ENCODE data around the gene STMN3. TPM values are rescaled to one million over a fixed set of nuclear protein-coding genes. Genes with fewer than 3 reads are reported as not detected.
A peak's percentile ranks its signal among the peaks of the same experiment; 100 is the strongest.

STMN3 gene
- total RNA-seq, 1 donor from 2014 or later = 0.85 TPM

DNA sequence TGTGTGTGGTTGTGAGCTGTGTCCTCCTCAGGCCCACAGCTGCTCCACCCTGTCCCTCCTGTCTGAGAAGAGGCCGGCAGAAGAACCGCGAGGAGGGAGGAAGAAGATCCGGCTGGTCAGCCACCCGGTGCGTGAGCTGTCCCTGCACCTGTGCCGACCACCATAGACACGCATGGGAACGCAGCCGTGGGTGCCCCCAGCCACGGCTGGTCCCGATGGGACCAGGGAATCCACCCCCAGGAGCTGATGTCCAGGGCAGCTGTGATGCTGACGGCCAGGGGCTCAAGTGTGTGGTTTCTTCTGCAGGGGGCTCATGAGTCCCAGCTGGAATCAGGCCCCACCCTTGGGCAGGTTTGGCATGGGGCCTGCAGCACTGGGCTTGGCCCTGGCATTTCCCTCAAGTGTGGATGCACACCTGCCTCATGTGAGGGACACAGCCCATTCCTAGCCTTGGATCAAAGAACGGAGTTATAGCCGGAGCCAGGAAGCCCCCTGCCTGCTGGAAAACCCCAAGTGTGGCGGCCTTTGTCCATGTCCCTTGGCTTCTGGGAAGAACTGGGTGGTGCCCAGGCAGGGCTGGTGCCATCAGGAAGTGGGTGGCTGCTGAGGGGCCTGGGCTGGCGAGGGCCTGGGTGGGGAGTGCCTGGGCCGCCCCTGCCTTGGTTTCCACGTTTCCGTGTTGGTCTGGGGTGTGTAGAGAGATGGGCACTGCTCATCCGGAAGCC is 38.6 kb upstream of the STMN3 start:
- no peak for DNase-seq

DNA sequence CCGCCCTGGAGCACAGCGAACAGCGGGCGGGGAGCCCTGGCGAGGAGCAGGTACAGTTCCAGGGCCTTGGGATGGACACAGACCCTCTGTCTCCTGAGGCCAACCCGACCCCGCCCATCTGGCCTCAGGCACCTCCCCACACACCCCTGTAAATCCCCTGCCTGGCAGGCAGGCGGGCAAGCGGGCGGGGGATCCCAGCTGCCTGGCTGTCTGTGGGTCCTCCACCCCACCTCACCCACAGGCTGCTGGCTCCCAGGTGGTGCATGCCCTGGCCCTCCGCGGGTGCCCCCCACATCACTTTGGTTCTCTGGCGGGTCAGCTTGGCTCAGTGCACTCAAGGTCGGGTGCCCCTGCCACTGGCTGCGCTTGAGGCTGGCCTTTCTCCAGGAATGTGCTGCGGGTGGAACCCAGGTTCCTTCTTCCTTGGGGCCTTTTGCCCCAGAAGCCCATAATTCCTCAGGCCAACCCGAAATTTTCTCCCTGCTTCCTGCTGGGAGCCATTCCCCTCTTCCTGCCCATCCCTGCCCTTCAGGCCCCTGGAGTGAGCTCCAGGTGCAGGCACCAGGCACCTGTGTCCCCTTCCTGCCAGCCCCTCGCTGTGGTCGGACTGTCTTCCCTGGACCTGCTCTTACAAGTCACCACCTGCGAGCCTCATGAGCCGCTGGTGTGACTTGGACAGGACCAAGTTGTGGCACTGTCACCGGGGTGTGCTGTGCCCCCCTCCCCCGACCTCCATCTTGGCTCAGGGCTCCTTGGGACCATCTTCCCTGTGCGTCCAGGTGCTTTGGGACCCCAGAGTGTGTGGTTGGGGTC is 37.9 kb upstream of the STMN3 start:
- DNase-seq = no peak

DNA sequence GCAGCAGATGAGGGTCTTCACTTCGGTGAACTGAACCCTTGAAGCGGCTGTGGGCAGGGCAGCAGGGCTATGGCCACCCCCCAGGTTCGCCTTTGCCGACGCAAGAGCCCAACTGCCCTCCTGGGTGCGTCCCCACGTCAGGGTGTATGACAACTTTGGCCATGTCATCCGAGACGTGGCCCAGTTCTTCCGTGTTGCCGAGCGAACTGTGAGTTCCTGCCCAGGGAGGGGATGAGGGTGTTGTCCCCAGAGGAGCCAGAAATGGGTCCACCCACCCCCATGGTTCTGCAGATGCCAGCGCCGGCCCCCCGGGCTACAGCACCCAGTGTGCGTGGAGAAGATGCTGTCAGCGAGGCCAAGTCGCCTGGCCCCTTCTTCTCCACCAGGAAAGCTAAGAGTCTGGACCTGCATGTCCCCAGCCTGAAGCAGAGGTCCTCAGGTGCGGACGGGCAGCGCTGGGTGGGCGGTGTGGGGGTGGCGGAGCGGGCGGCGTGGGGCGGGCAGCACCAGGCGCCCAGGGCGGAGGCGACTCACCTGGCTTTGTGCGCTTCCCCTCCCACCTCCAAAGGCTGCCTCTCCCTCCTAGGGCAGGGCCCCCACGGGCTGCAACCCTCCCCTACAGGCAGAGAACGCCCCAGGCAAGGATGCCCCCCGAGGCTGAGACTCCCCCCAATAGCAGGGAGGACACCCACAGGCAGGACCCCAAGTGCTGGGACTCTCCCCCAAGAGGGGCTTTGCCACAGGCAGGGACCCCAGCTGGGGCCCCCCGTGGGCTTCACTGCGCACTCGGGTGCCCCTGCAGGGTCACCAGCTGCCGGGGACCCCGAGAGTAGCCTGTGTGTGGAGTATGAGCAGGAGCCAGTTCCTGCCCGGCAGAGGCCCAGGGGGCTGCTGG is 37.0 kb upstream of the STMN3 start:
- DNase-seq = no peak

DNA sequence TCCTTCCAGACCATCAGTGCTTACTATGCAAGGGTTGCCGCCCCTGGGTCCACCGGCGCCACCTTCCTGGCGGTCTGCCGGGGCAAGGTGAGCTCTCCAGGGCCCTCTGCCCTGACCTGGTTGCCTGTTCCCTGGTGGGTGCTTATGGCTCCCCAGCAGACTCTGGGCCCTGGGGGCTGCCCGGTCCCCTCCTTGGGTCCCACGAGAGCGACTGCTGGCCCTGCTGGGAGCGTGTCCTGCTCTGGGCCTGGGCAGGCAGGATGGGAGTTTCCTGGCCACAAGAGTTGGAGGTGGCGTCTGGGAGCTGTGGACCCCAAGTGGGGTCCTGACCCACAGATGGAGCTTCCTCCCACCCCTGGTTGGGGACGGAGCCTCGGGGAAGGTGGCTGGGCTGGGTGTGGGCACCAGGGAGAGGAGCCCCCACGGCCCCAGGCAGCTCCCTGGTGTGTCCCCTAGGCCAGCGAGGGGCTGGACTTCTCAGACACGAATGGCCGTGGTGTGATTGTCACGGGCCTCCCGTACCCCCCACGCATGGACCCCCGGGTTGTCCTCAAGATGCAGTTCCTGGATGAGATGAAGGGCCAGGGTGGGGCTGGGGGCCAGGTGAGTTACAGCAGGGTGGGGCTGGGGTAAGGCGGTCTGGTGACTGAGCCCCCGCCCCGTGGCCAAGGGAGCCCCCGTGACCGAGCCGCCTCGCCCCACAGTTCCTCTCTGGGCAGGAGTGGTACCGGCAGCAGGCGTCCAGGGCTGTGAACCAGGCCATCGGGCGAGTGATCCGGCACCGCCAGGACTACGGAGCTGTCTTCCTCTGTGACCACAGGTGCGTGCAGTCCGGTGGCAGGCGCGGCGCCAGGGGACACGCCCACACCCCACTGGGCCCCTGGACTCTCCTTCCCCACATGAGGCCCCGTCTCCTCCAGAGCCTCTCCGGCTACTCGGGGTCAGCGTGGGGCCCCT is 36.1 kb upstream of the STMN3 start:
- no peak for DNase-seq

DNA sequence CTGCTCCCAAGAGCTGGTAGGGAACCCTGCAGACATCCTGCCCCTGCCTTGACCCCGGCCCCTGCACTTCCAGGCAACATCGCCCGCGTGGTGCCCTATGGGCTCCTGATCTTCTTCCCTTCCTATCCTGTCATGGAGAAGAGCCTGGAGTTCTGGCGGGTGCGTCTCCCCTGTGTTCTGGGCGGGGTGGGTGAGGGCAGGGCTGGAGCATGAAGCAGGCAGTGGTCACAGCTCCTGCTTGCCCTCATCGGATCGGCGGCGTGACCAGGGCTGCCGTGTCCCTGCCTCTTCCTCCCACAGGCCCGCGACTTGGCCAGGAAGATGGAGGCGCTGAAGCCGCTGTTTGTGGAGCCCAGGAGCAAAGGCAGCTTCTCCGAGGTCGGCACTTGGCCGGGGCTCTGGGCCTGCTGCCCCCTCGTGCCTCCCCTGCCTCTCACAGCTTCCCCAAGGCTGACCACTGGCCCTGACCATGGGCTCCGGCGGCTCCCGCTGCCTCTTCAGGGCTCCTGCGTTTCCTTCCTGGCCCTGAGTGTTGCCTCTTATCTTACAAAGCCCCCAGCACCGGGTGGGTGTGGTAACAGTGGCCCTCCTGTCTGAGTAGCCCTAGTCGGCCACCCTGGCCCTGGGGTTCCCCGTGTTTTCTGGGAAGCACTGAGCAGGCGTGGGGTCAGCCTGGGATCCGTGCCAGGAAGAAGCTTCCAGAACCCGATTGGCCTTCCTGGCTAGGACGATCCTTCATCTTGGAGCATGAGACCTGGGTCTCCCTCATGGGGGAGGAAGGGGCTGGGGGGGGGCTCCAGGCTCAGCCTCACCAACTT is 35.2 kb upstream of the STMN3 start:
- no peak for DNase-seq

DNA sequence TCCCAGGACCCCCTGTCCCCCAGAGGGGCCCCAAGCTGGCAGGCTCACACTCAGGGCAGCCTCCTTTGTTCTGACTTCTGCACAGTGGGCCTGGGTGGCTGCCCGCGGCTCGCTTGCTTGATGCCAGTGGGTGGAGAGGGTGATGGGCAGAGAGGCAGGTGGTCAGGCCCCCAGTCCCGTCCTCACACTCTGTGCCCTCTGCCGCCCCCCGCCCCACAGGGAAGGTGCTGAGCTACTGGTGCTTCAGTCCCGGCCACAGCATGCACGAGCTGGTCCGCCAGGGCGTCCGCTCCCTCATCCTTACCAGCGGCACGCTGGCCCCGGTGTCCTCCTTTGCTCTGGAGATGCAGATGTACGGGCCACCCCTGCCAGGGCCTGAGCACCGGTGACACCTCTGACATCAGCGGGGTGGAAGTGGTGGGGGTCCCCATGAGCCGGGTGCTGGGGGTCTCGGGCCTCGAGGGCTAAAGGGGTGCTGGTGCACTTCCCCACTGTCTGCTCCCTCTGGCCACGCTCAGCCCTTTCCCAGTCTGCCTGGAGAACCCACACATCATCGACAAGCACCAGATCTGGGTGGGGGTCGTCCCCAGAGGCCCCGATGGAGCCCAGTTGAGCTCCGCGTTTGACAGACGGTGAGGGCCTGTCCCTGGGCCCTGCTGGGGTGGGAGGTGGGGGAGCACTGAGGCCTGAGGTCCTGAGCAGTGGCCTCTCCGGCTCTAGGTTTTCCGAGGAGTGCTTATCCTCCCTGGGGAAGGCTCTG is 34.4 kb upstream of the STMN3 start:
- DNase-seq = no peak

DNA sequence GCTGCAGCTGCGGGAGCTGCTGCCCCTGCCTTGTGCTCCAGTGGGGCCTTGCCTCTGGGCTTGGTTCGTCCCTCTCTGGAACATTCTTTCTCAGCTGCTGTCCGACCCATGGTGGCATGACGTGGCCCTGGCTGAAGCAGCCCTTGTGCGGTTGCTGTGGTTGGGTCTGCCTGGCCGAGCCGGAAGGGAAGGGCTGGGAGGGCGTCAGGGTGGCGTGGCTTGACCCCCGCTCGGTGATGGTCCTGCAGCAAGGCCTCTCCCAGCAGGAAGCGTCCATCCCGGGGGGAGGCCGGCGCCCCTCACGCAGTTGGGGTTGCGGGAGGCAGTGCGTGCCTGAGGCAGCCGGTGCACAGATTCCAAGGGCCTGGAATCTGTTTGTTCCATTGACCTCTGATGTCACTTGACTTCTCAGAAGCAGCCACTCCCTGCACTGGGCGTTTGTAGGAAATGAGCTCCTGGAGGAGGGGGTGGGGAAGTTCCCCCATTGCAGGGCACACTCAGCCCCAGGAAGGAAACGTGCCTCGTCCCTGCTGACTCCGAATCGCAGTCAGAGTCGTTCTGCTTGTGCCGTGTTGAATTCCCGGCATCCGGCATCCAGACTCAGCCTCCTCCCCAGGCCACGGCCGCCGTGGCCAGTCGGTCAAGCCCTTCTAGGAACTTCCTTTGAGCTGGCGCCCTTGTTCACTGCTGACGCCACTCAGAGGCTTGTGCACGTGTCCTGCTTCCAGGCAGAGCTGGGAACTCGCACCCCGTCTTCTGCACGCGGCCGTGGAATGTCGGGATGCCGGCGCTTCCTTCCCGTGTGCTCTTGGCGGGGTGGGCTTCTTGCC is 33.5 kb upstream of the STMN3 start:
- DNase-seq = peak; percentile 96

DNA sequence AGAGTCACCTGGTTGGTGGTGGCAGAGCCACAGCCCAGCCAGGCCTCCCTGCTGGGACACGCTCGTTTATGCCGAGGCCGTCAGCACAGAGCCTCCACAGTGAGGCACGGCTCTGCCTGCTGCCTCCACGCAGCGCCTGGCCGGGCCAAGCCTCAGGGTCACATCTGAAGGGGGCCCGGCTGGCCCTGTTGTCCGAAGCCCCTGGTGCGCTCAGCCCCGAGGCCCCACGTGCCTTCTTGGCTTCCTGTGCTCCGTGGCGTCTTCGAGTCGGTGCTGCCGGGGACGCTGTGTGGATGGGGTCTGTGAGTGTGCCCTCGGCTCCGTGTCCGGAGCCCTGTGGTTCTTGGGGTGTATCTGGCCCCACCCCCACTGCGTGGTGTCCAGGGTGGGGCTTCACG is 32.9 kb upstream of the STMN3 start:
- DNase-seq = no peak

DNA sequence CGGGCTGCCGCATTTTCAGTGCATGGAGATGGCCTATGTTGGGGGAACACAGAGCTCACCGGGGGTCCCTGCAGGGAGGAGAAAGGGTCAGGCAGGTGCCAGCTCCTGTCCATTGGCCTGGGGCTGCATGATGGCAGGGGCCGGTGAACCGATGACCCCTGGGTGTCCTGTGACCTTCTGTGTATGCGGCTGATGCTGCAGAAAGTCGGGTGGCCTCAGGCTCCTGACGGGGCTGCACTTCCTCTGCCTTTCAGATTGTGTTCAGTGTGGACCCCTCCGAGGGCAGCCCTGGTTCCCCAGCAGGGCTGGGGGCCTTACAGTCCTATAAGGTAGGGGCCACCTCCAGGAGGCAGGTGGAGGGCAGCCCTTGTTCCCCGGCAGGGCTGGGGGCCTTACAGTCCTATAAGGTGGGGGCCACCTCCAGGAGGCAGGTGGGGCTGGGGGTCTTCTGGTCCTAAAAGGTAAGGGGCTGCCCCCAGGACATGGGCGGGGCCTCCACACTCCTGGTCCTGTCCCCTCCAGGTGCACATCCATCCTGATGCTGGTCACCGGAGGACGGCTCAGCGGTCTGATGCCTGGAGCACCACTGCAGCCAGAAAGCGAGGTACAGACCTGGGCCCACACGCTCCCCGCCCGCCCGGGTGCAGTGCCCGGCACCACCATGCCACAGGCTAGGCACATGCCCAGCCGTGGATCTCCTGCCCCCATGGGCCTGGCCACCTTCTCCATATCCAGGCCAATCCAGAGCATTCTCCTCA is 32.2 kb upstream of the STMN3 start:
- DNase-seq = no peak

DNA sequence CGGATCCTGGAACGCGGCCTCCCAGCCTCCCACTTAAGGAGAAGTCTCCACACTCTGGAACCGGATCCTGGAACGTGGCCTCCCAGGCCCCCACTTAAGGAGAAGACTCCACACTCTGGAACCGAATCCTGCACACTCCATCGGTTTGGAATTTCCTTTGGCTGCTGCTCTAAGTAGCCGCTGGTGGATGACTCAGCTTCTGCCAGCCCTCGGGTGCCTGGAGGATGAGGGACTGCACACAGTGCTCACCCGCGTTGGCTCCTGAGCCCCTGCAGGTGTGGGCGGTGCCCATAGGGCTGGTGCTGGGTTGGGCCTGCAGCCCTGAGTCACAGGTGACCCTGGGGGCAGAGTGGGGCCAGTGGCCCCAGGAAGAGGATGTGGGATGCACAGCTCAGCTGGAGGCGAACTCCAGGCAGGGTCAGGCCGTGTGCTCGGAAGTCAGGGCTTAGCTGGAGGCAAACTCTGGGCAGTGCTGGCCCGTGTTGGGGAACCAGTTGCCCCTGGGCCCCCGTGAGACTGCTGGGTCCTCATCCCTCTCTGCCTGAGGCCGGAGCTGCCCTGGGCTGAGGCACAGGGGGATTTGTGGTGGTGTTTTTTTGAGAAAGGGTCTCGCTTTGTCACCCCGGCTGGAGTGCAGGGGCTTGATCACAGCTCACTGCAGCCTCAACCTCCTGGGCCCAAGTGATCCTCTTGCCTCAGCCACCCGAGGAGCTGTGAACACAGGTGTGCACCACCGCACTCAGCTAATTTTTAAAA is 29.3 kb upstream of the STMN3 start:
- peak; percentile 97 for DNase-seq

DNA sequence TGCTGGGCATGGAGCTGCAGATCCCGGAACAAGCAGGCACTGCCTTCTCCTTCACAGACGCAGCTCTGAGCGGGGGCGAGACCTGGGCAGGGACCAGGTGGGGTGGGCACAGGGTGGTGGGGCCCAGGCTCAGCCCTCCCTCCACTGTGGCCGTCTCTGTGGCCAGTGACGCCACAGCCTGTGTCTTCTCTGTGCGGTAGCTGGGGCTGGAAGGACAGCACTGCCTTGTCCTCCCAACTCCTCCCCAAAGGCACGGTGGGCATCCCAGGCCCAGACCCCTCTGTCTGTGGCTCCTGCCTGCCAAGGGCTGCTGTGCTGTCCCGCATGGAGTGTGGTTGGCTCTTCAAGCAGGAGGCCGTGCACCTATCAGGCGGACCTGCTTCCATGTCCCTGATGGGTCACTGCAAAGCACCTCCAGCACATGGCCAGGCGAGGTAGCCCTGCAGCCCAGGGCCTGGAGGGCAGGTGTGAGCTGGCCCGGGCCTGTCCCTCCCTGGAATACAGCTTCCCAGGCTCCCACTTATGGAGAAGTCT is 28.5 kb upstream of the STMN3 start:
- DNase-seq = no peak

DNA sequence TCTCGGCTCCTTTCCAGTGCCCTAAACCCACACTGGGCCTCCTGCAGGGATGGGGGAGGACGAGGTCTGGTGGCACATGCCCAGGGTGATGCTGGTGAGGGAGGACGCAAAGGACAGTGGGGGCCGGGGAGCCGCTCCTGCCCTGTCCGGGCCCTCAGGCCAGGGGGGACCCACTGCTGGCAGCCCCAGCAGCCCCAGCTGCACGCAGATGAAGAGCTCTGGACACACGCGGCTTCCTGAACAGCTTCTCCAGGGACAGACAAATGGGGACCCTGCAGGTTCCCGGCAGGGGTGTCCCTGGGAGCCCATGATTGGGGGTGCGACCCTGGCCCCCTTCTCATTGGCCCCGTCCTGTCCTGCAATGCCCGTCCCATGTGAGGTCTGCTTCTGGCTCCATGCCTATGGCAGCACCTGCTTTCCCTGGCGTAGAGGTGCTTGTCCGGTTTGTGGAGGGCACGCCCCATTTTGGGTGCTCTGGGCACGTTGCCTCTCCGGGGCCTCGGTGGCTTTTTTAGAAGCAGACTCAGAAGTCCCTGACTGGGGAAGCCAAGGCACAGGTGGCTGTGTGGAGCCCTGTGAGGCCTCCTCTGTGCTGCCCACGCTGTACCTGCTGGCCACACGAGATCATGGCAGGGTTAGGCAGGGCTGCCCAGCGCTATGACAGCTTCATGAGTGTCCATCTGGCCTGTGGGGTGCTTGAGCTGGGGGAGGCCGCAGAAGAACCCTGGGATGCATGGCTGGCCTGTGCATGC is 27.8 kb upstream of the STMN3 start:
- DNase-seq = no peak

DNA sequence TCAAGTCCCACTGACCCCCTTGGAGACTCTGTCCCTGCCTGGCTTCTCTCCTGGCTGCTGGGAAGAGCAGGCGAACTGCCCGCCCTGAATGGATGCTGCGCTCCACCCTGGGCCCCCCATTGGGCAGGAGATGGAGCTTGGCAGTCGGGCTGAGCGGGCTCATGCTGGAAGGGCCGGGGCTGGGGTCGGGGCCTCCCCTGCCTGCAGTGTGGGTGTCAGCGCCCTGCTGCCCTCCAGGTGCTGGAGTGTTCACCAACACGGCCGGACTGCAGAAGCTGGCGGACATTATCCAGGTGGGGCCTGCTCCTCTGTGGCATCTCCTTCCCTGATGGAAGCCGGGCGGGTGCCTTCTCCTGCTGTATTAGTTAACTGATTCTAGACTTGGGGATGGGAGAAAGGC is 27.2 kb upstream of the STMN3 start:
- DNase-seq = no peak

DNA sequence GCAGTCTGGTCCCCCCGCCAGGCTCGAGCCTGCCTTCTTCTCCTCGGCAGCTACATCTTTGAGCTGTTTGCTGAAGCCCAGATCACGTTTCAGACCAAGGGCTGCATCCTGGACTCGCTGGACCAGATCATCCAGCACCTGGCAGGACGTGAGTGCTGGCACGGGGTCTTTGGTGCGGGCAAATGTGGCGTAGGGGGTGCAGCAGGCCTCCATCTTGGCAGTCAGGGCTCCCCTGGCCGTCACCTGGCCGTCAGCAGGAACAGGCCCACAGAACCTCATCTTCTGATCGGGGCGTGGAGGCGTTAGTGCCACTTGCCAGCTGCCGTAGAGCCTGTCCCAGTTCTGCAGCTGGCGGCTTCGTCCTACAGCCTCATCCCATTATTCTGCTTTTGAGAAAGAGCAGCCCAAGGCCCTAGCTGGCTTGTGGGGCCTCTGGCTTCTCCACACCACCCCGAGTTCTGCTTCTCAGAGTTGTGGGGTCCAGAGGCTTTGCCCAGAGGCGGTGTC is 26.6 kb upstream of the STMN3 start:
- DNase-seq = no peak

DNA sequence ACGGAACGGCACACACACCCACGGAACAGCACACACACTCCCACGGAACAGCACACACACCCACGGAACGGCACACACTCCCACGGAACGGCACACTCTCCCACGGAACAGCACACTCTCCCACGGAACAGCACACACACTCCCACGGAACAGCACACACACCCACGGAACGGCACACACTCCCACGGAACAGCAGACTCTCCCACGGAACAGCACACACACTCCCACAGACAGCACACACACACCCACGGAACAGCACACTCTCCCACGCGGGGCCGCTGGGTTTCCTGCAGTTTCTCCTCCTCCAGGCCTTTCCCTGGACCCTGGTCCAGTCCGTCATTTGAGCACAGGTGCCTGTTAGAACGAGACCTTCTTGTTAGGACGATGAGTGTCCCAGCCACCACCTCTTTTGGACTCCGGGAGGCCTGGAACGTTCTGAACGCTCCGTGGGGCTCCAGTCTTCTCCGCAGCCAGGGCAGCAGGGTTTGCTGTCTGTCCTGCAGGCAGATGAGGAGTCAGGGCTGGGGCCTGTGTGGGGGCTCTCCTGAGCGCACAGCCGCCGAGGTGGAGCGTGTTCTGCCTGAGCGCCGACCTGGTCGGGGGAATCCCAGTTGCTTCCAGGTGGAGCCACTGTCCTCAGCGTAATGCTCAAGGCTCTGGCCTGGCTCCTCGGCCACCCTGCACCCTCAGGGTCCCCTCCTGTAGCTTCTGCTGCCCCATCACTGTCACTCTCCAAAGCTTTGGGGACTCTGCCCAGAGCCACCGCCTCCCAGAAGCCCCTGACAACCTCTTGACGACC is 25.6 kb upstream of the STMN3 start:
- no peak for DNase-seq

DNA sequence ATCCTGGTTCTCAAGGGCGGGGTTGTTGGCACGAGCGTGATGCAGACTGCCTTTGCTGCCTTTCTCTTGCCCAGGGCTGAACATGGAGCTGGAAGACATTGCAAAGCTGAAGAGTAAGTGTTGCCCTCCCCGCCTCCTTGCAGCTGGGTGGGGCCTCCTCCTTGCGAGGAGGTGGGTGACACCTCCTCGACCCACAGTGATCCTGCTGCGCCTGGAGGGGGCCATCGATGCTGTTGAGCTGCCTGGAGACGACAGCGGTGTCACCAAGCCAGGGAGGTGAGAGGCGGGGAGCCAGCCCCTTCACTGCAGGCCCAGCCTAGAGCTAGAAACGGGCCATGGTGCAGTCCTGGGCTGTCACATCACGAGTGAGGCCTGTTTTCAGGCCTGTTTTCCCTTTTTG is 24.8 kb upstream of the STMN3 start:
- no peak for DNase-seq

Measured in dermis blood vessel endothelial cell (primary cell).